NCI-H1417 treated with DMSO at 0.1 percent for 48 hours (cell line): ENCODE results near the gene ATM.
A peak's percentile ranks its signal among the peaks of the same experiment; 100 is the strongest.
"Not testable (repeated sequence)": the region's sequence is repeated elsewhere in the genome, so short reads cannot be mapped to it uniquely, and the experiment has no call there.

Experiments
- DNase-seq: peaks from one replicate; lab custom pipeline; 2025; lab: John Stamatoyannopoulos, UW

Gene ATM

DNA sequence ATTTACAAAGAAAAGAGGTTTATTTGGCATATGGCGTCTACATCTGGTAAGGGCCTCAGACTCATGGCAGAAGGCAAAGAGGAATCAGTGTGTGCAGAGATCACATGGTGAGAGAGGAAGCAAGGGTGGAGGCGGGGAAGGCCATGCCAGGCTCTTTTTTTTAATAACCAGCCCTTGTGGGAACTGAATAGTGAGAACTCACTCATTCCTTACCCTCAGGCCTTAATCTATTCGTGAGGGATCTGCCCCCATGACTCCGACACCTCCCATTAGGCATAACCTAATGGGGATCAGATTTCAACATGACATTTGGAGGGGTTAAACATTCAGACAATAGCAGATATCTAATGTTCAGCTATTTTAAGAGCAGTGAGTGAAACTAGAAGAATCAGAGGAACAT, 55.7 kb downstream of the ATM start:
- DNase-seq, result no peak

- DNase-seq, result no peak
Observed at GRCh38 chr11:108278954-108279353, 56.1 kb downstream of the ATM start.

DNA sequence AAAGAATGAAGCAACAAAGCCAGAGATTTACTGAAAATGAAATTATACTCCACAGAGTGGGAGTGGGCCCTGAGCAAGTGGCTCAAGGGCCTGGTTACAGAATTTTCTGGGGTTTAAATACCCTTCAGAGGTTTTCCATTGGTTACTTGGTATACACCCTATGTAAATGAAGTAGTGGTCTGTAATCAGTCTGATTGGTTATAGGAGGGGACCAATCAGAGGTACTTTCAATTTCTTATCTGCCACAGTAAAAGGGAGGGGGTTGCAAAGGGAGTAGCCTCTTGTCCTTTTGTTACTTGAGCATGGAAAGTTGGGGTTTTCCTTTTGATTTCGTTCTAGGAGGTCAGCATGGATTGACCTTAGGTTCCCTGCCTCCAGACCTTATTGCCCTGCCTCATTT, 63.5 kb downstream of the ATM start:
- DNase-seq, result no peak

DNA sequence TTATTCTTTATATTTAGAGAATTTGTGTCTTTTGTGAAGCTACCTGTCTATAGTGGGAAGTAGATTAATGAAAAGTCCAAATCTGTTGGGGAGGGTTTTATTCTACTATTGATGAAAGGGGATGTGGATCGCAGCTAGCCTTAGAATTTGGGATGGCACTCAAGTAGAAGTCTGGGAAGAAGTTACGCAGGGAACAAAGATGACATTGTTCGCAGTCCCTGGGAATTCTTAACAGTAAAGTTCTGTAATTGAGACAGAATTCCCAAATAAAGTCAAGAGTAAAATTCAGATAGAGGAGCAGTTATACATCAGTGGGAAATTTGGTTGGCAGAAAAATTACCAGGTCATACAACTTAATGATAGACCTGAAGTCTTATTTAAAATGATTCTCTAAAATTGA, 64.1 kb downstream of the ATM start:
- no peak for DNase-seq

DNA sequence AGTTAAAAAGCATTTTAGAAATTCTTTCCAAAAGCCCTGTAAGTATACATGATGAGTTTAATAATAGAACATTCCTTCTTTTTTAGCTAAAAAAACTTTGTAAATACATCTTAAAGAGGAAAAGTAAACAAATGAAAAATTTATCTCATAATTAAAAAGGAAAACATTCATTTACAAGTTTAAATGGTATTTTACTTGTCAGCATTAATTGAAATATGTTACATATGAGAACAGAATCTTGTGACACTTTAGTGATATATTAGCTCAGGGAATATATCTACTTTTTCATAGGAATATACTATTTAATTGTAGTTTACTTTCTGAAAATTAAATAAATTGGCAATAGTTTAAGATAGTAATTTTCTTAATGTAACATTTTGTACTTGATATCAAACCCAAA, 66.2 kb downstream of the ATM start:
- DNase-seq, result not testable (repeated sequence)

- DNase-seq, result no peak
Observed at GRCh38 chr11:108289699-108290098, 66.8 kb downstream of the ATM start.

DNA sequence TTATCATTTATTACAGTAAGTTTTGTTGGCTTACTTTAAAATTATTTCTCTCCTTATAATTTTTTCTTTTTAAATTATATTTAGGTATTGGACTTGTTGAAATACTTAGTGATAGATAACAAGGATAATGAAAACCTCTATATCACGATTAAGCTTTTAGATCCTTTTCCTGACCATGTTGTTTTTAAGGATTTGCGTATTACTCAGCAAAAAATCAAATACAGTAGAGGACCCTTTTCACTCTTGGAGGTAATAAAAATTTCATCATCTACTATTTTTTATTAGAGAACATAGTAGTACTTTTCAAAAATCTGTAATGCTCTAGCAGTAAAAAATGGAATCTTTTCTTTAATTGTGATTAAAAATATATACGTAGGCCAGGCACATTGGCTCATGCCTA, 70.4 kb downstream of the ATM start:
- DNase-seq, result no peak

GRCh38 chr11:108302121-108302785, 79.4 kb downstream of the ATM start:
- no peak for DNase-seq

DNA sequence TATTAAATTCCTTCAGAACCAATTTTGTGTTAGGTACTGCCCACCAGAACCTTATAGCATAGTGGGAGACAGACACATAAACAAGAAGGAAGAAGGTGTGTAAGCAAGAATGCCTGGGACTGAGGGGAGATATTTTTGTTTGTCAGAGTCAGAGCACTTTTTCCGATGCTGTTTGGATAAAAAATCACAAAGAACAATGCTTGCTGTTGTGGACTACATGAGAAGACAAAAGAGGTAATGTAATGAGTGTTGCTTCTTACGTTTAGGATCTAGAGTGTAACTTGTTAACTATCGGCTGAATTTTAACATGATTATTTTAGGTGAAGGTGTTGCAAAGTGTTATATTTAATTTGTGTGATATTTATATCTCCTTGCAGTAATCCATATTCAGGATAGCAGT, 84.9 kb downstream of the ATM start:
- no peak for DNase-seq

DNA sequence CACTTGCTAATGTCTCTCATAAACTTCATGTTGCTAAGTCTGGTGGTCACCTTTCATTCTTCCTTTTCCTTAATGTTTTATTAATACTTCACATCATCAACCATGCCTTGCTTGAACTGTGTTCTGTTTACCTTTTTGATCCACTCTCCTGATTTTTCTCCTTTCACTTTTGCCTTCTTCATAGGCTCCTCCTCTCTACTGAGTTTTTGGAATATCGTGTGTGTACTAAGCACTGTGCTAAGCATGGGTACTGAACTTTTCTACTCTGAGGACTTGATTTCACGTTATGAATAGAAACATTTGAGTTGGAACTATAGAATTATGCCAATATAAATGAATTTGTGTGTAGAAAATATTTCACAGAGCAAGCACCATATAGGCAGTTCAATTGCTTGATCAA, 90.6 kb downstream of the ATM start:
- DNase-seq, result no peak

DNA sequence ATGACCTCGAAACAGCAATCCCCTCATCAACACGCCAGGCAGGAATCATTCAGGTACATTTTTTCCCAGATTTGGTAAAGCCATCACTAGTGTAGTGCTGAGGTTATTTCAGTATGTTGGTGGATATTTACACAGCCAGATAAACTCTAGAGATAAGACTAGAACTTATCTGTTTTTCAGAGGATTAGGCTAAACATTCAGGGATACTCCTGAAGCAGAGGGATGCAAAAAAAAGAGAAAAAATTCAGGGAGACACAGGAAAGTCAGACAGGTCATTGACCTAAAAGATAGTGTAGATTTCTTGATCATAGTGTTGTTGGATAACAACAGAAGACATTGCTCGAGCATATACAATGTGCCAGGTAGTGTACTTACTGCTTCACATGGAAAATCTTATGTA, 93.2 kb downstream of the ATM start:
- DNase-seq, result no peak

GRCh38 chr11:108319541-108320145, 96.8 kb downstream of the ATM start:
- no peak for DNase-seq

DNA sequence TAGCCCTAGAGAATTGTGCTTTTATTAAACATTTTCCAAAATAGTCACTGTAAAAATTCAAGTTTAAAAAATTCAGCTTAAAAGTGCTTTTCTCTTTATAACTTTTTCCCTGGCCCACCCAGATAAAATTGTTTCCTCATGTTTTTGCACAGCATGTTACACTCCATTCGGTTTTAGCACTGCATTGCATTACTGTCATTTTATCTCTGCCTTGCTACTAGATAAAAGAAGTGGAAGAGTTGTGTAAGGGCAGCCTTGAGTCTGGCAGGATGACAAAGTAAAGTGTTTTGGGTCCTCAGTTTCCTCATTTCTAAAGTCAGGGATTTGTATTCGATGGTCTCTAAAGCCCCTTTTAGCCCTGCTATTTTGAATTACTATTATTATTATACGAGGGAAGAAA, 99.8 kb downstream of the ATM start:
- DNase-seq, result no peak

DNA sequence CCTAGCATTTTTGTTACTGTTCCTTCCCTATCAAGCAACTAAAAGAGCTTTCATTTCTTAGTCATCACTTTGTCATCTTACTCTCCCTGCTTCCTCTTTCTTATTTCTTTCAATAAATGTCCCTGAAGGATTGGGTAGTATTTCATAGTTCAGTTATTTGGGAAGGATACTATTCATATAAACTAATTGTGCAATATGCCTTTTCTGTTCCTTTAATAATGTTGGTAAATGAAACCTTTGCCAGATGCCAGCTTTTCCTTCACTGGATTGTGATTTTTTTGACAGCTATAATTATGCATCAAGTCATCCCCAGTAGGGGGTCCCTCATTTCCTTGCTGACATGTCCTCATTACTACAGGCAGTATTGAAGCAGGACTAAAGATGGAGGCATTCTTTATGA, 101.7 kb downstream of the ATM start:
- peak; percentile 71 for DNase-seq

DNA sequence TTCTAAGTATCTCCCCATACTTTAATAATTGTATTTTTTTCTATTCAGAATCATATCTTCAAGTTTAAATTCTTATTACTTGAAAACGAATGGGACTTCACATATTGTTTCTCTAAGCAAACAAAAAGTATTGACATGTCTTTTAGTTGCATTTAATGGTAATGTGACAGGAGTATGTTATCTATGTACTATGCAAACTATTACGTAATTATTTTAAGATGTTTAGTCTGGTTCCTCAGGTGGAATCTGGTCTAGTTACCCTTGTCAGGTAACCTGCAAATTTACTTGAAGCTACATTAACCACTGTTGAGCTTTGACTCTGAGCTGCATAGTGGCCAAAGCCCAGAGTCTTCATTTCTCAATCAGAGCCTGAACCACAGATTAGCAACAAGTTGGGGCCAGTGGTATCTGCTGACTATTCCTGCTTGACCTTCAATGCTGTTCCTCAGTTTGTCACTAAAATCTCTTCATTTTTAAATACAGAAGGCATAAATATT, 110.6 kb downstream of the ATM start:
- DNase-seq, result no peak

DNA sequence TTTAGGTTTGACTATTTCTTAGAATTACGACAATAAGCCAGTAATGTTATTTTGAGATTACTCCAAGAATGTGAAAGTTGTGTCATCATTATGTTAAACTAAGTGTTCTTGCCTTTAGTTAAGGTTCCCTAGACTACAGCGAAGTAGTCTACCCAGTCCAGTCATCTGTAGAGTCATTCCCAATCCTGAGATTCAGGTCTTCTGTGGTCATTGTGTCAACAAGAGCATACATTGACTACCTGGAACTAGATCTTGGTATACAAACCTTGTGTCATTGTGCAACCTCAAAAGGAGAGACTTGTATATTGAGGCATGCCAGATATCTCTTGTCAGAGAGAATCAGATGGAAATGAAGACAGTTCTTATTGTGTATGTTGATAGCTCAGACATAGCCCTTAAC, 115.9 kb downstream of the ATM start:
- no peak for DNase-seq

- no peak for DNase-seq
Observed at GRCh38 chr11:108340973-108341372, 118.1 kb downstream of the ATM start.

DNA sequence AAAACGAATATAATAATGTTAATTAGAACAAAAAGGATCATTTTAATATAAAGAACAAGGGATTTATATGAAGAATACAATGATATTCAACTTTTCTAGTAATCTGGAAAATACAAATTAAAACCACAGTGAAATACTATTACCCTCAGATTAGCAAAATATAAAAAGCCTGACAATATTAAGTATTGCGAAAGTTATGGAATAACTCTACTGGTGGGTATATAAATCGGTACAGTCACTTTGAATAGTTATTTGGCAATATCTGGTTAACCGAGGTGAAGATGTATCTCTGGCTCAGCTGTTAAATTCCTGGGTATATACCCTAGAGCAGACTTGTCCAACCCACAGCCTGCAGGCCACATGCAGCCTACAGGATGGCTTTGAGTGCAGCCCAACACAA, 118.8 kb downstream of the ATM start:
- no peak for DNase-seq

- no peak for DNase-seq
Observed at GRCh38 chr11:108343714-108344113, 120.8 kb downstream of the ATM start.

DNA sequence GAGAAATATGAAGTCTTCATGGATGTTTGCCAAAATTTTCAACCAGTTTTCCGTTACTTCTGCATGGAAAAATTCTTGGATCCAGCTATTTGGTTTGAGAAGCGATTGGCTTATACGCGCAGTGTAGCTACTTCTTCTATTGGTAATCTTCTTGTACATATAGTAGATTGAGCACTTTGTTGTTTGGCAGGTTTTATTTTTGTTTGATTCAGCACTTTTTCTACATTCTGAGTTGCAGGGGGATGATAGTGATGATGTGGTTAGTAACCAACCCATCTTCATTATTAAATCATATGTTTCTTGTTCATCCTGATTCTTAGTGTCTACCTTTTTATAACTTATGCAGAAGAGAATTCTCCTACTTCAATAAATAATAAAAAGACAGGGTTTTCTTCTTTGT, 122.9 kb downstream of the ATM start:
- no peak for DNase-seq

GRCh38 chr11:108346451-108346850, 123.6 kb downstream of the ATM start:
- DNase-seq, result no peak

DNA sequence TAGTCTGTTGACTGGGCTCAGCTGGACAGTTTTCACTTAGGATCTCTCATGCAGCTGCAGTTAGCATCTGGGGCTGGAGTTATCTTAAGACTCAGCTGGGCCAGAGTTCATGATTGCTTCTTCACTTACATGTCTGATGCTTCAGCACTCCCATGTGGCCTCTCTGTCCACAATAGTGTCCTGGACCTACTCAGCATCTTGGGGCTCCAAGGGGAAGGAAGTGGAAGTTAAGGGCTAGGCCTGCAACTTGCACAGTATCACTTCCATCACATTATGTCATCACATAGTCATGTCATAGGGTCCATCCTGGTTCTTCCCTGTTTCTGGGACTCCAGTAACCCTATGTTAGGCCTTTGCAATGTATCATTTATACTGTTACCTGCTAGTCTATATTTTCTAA, 128.6 kb downstream of the ATM start:
- no peak for DNase-seq

DNA sequence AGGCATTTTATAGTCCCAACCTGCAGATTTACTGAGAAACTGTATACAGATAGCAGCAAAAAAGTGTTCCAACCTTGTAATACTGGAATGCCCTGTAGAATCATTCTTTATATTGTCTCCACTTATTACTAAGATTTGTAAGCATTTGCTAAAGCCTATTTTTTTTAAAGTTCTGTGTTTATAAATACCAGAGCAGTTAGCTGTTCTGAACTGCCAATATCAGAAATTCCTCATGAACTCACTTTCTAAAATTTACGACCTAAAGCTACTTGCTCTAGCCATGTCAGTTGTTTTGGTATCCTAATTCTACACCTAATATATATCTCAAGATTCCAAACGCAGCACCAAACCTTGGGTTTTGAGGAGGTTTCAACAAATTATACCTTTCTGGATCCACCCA, 141.3 kb downstream of the ATM start:
- no peak for DNase-seq

DNA sequence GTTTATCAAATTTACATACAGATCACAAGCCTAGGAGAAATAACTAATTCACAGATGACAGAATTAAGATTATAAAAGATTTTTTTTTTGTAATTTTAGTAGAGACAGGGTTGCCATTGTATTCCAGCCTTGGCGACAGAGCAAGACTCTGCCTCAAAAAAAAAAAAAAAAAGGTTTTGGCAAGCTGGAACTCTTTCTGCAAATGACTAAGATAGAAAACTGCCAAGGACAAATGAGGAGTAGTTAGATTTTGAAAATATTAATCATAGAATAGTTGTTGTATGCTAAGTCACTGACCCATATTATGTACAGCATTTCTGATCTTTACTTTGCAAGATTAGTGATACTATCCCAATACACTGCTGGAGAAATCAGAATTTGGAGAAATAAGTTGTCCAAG, 145.3 kb downstream of the ATM start:
- DNase-seq, result no peak
